ENCODE data around the gene SLC17A9. TPM values are rescaled to one million over a fixed set of nuclear protein-coding genes. Genes with fewer than 3 reads are reported as not detected.

Gene SLC17A9
- total RNA-seq, 1 experiment from 2014 or later, result 0.28 TPM

GRCh38 chr20:62961310-62961783, 8.8 kb downstream of the SLC17A9 start:
- TF ChIP-seq, protein P1, sequence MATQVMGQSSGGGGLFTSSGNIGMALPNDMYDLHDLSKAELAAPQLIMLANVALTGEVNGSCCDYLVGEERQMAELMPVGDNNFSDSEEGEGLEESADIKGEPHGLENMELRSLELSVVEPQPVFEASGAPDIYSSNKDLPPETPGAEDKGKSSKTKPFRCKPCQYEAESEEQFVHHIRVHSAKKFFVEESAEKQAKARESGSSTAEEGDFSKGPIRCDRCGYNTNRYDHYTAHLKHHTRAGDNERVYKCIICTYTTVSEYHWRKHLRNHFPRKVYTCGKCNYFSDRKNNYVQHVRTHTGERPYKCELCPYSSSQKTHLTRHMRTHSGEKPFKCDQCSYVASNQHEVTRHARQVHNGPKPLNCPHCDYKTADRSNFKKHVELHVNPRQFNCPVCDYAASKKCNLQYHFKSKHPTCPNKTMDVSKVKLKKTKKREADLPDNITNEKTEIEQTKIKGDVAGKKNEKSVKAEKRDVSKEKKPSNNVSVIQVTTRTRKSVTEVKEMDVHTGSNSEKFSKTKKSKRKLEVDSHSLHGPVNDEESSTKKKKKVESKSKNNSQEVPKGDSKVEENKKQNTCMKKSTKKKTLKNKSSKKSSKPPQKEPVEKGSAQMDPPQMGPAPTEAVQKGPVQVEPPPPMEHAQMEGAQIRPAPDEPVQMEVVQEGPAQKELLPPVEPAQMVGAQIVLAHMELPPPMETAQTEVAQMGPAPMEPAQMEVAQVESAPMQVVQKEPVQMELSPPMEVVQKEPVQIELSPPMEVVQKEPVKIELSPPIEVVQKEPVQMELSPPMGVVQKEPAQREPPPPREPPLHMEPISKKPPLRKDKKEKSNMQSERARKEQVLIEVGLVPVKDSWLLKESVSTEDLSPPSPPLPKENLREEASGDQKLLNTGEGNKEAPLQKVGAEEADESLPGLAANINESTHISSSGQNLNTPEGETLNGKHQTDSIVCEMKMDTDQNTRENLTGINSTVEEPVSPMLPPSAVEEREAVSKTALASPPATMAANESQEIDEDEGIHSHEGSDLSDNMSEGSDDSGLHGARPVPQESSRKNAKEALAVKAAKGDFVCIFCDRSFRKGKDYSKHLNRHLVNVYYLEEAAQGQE (IDR thresholded peaks at IDR 0.05; ENCODE audit: insufficient read depth in 1 of 2, low read depth in 2 of 2, low read length in 1 of 2), result no peak
- TF ChIP-seq SIN3A (IDR thresholded peaks at IDR 0.05; ENCODE audit: borderline replicate concordance, insufficient read depth, low read depth, low read length) (no peak), POLR2AphosphoS5 (IDR thresholded peaks at IDR 0.05; ENCODE audit: low read depth, low read length) (no peak), TCF7L2 (IDR thresholded peaks at IDR 0.05; ENCODE audit: low read depth, low read length) (no peak)
- TF ChIP-seq, protein P2, sequence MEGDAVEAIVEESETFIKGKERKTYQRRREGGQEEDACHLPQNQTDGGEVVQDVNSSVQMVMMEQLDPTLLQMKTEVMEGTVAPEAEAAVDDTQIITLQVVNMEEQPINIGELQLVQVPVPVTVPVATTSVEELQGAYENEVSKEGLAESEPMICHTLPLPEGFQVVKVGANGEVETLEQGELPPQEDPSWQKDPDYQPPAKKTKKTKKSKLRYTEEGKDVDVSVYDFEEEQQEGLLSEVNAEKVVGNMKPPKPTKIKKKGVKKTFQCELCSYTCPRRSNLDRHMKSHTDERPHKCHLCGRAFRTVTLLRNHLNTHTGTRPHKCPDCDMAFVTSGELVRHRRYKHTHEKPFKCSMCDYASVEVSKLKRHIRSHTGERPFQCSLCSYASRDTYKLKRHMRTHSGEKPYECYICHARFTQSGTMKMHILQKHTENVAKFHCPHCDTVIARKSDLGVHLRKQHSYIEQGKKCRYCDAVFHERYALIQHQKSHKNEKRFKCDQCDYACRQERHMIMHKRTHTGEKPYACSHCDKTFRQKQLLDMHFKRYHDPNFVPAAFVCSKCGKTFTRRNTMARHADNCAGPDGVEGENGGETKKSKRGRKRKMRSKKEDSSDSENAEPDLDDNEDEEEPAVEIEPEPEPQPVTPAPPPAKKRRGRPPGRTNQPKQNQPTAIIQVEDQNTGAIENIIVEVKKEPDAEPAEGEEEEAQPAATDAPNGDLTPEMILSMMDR (IDR thresholded peaks at IDR 0.05), result no peak
- Histone ChIP-seq H3K4me3 (ENCODE audit: low read depth in 2 of 2, low read length in 2 of 2) (no peak overlapping the region), H3K27me3 (ENCODE audit: control insufficient read depth, insufficient read depth, low read length) (no peaks in the 10 kb centered on the region), H3K36me3 (ENCODE audit: control insufficient read depth, insufficient read depth, low read length) (no peaks in the 10 kb centered on the region), H3K9me3 (ENCODE audit: control insufficient read depth, insufficient read depth, low read depth, low read length) (no peaks in the 10 kb centered on the region), H3K4me1 (ENCODE audit: control insufficient read depth, insufficient read depth, low read length) (no peaks in the 10 kb centered on the region; the same call in 1 of the 2 replicates), H3K27ac (ENCODE audit: low read length) (no peak overlapping the region)
- ChIA-PET POLR2A (no interaction called here), CTCF (no interaction called here)
- ATAC-seq (no peak), DNase-seq (ENCODE audit: low read depth, low spot score) (no peak)
- intact Hi-C loops (cut with micrococcal nuclease; ENCODE audit: unreplicated experiment) (no loop called here), in situ Hi-C loops (cut with HindIII; ENCODE audit: low pct_unique_long_range_greater_than_20kb, low sequenced_read_pairs) (no loop called here)
- BruUV-seq (replicated peaks), result no TSS peak

DNA sequence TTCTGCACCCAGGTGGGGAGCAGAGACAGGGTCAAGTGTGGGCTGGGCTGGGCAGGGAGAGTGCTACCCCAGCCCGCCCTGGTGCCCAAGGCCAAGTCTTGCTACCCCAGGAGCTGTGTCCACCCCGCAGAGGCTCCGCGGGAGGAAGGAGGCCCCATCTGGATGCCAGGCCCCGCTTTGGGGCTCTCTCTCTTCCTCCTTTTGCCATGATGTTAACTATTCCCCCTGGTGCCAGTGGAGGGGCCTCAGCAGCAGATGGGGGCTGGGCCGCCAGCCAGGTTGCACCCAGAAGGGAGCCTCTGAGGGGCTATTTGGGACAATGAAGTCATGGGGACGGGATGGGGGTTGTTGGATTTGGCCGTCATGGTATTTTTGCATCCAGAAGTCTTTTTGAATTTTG, 9.3 kb downstream of the SLC17A9 start:
- DNase-seq (ENCODE audit: low read depth, low spot score), result no peak
- CTCF ChIA-PET, result no interaction called here
- in situ Hi-C loops (cut with HindIII; ENCODE audit: low pct_unique_long_range_greater_than_20kb, low sequenced_read_pairs), result no loop called here
- Histone ChIP-seq H3K4me3 (ENCODE audit: low read depth in 2 of 2, low read length in 2 of 2) (no peak overlapping the region), H3K4me1 (ENCODE audit: control insufficient read depth, insufficient read depth, low read length) (no peaks in the 10 kb centered on the region; the same call in 1 of the 2 replicates), H3K27me3 (ENCODE audit: control insufficient read depth, insufficient read depth, low read length) (no peaks in the 10 kb centered on the region), H3K36me3 (ENCODE audit: control insufficient read depth, insufficient read depth, low read length) (no peaks in the 10 kb centered on the region), H3K27ac (ENCODE audit: low read length) (no peak overlapping the region), H3K9me3 (ENCODE audit: control insufficient read depth, insufficient read depth, low read depth, low read length) (no peaks in the 10 kb centered on the region)
- BruUV-seq (replicated peaks), result no TSS peak
- TF ChIP-seq TCF7L2 (IDR thresholded peaks at IDR 0.05; ENCODE audit: low read depth, low read length), result no peak
- no peak for TF ChIP-seq SIN3A (IDR thresholded peaks at IDR 0.05; ENCODE audit: borderline replicate concordance, insufficient read depth, low read depth, low read length)
- no peak for TF ChIP-seq POLR2AphosphoS5 (IDR thresholded peaks at IDR 0.05; ENCODE audit: low read depth, low read length)
- TF ChIP-seq, protein P2 (IDR thresholded peaks at IDR 0.05), result no peak
- TF ChIP-seq, protein P1 (IDR thresholded peaks at IDR 0.05; ENCODE audit: insufficient read depth in 1 of 2, low read depth in 2 of 2, low read length in 1 of 2), result no peak
- POLR2A ChIA-PET, result no interaction called here
- no peak for ATAC-seq
- intact Hi-C loops (cut with micrococcal nuclease; ENCODE audit: unreplicated experiment), result no loop called here

Measured in Panc1 (cell line).